Endothelial cell of umbilical vein (primary cell): Measurements from ENCODE around the gene CSMD2. TPM values are rescaled to one million over a fixed set of nuclear protein-coding genes. Genes with fewer than 3 reads are reported as not detected.

ENCODE experiments used
- BruUV-seq: library from RNA; stranded (reverse); fragments of 400-500 nt; replicated peaks from 2 replicates; lab custom pipeline; 2021; lab: Mats Ljungman, UMichigan
- CTCF ChIA-PET: fragments of 300-600, 350-600 bp; sonication (Branson Sonifier 250); formaldehyde crosslinking; loops from one replicate; lab custom pipeline; 2021; ENCODE audit warnings: antibody characterized with exemption, inconsistent platforms; lab: Charles Lee
- POLR2A ChIA-PET: fragments of 300-600, 350-600 bp; sonication (Branson Sonifier 250); formaldehyde crosslinking; loops from one replicate; lab custom pipeline; 2021; ENCODE audit warnings: antibody characterized with exemption, inconsistent platforms; lab: Charles Lee
- DNase-seq: peaks from one replicate; pipeline ENCODE4 v3.0.0-alpha.2; 2011; ENCODE audit warnings: low read depth, low spot score
- FAIRE-seq: peaks from 2 replicates; lab custom pipeline; 2011; peaks lifted over from hg19 to GRCh38; lab: Jason Lieb, UNC
- H2AFZ ChIP-seq: 2 replicates; pipeline ENCODE4 v1.6.0; 2012; ENCODE audit warnings: low read depth, low read length, control low read depth, inconsistent platforms
- H3K27ac ChIP-seq: 2 replicates; pipeline ENCODE4 v1.5.1; 2011; ENCODE audit warnings: low read depth, mild to moderate bottlenecking, control low read depth, low read length, moderate library complexity; ENCODE audit not compliant: insufficient read depth
- H3K27me3 ChIP-seq, 2 experiments: 2 replicates each; pipeline versions ENCODE4 v1.6.0 to v1.6.1; 2011; ENCODE audit warnings: low read length in 2 of 2, mixed read lengths in 1 of 2; ENCODE audit not compliant: control insufficient read depth in 2 of 2, insufficient read depth in 2 of 2
- H3K36me3 ChIP-seq, 2 experiments: 2 replicates in 1 of 2; 3 replicates in 1 of 2; pipeline ENCODE4 v1.5.1; 2011; ENCODE audit warnings: low read length in 2 of 2, mild to moderate bottlenecking in 1 of 2, moderate library complexity in 1 of 2; ENCODE audit not compliant: control insufficient read depth in 2 of 2, insufficient read depth in 2 of 2; ENCODE audit errors: extremely low read depth in 1 of 2
- H3K4me1 ChIP-seq: 3 replicates; pipeline ENCODE4 v1.5.1; 2011; ENCODE audit warnings: mild to moderate bottlenecking, low read length; ENCODE audit not compliant: control insufficient read depth, insufficient read depth; ENCODE audit errors: extremely low read depth
- H3K4me2 ChIP-seq: 2 replicates; pipeline ENCODE4 v1.6.1; 2011; ENCODE audit warnings: low read length, control low read depth, mixed read lengths; ENCODE audit not compliant: insufficient read depth
- H3K4me3 ChIP-seq, 3 experiments: fragments of 200-600 bp in 1 of 3; sonication (generic), shearing (Covaris generic) in 1 of 3; replicated peaks in 1 of 3; 2 replicates each; pipeline ENCODE4 v1.5.1; 2011 to 2016; ENCODE audit warnings: control low read depth in 3 of 3, low read length in 3 of 3, mild to moderate bottlenecking in 2 of 3, inconsistent platforms in 1 of 3, low read depth in 1 of 3, moderate library complexity in 1 of 3; ENCODE audit not compliant: insufficient read depth in 1 of 3
- H3K79me2 ChIP-seq: 2 replicates; pipeline ENCODE4 v1.6.0; 2012; ENCODE audit warnings: low read length, inconsistent platforms; ENCODE audit not compliant: control insufficient read depth, insufficient read depth
- H3K9ac ChIP-seq: replicated peaks from 2 replicates; pipeline ENCODE3; 2011; ENCODE audit warnings: low read length, control low read depth; ENCODE audit not compliant: insufficient read depth; ENCODE audit errors: extremely low read depth
- H3K9me1 ChIP-seq: replicated peaks from 3 replicates; pipeline ENCODE4 v1.6.0; 2011; ENCODE audit warnings: mild to moderate bottlenecking, low read length; ENCODE audit not compliant: control insufficient read depth, insufficient read depth; ENCODE audit errors: extremely low read depth
- H3K9me3 ChIP-seq: replicated peaks from 2 replicates; pipeline ENCODE4 v1.5.1; 2012; ENCODE audit warnings: low read length, inconsistent platforms; ENCODE audit not compliant: control insufficient read depth, insufficient read depth
- H4K20me1 ChIP-seq: replicated peaks from 2 replicates; pipeline ENCODE3; 2011; ENCODE audit warnings: mild to moderate bottlenecking, low read length; ENCODE audit not compliant: control insufficient read depth, insufficient read depth; ENCODE audit errors: extremely low read depth
- EZH2 ChIP-seq: IDR thresholded peaks from 2 replicates; pipeline ENCODE4 v1.6.1; 2012; ENCODE audit warnings: borderline replicate concordance, low read depth, mild to moderate bottlenecking, moderate library complexity, low read length, inconsistent platforms; ENCODE audit not compliant: severe bottlenecking
- FOS ChIP-seq: IDR thresholded peaks from 2 replicates; pipeline ENCODE4 v1.6.1; 2011; ENCODE audit warnings: mild to moderate bottlenecking, low read length, moderate library complexity, borderline replicate concordance; ENCODE audit not compliant: insufficient read depth
- GATA2 ChIP-seq: IDR thresholded peaks from 2 replicates; pipeline ENCODE4 v1.7.0; 2011; ENCODE audit warnings: low read depth, mild to moderate bottlenecking, moderate library complexity, mixed read lengths, low read length; ENCODE audit not compliant: insufficient read length, insufficient read depth
- JUN ChIP-seq: IDR thresholded peaks from 2 replicates; pipeline ENCODE4 v1.6.1; 2011; ENCODE audit warnings: borderline replicate concordance, low read depth; ENCODE audit not compliant: insufficient read length, insufficient read depth
- MYC ChIP-seq: IDR thresholded peaks from one replicate; pipeline ENCODE4 v1.6.1; 2011; ENCODE audit warnings: mild to moderate bottlenecking, low read depth, low read length
- POLR2A ChIP-seq: IDR thresholded peaks from 2 replicates; pipeline ENCODE4 v1.6.1; 2012; ENCODE audit warnings: low read depth, mild to moderate bottlenecking, control low read depth, low read length
- POLR2AphosphoS5 ChIP-seq: IDR thresholded peaks from 2 replicates; pipeline ENCODE4 v1.6.1; 2012; ENCODE audit warnings: low read depth, mild to moderate bottlenecking, control low read depth, low read length, moderate library complexity; ENCODE audit not compliant: insufficient read depth
- dilution Hi-C: fragments of 300-500 bp; cut with MboI; formaldehyde crosslinking; loops from one replicate; pipeline ENCODE4 v1.15.0; 2019; ENCODE audit warnings: low sequenced_read_pairs; ENCODE audit not compliant: extremely low pct_ligation_motif_present
- intact Hi-C: fragments of 100-400 bp; cut with micrococcal nuclease; formaldehyde crosslinking; loops from one replicate; pipeline ENCODE4 v1.10.0; 2022
- polyA plus RNA-seq, 4 experiments: library from polyadenylated mRNA; depleted of rRNA in 3 of 4; stranded (reverse) in 3 of 4; unstranded in 1 of 4; fragments of >200 nt; gene quantifications; 2 replicates each; pipeline versions ENCODE4 v1.2.1 to v1.2.3, GENCODE V29; 2011 to 2012; ENCODE audit warnings: missing spikeins in 1 of 4
- total RNA-seq: library from RNA; stranded (reverse); gene quantifications from 2 replicates; pipeline ENCODE4 v1.2.3, GENCODE V29; 2021
- TF ChIP-seq, protein P1 (sequence below): IDR thresholded peaks from 2 replicates; pipeline ENCODE4 v1.6.1; 2011; ENCODE audit not compliant: insufficient read depth, insufficient read length
- TF ChIP-seq, protein P2 (sequence below), 2 donors: IDR thresholded peaks; 1 replicate in 1 of 2; 2 replicates in 1 of 2; pipeline ENCODE4 v1.5.1; 2011; ENCODE audit warnings: low read length in 2 of 2, mild to moderate bottlenecking in 2 of 2, moderate library complexity in 2 of 2, control low read depth in 1 of 2, inconsistent platforms in 1 of 2, low read depth in 1 of 2; ENCODE audit not compliant: insufficient read depth in 1 of 2; ENCODE audit errors: extremely low read depth in 1 of 2

The CSMD2 gene
- total and polyA plus RNA-seq, 2 donors (not counting 3 experiments of a cell fraction or from before 2014, with no cell fraction given), result under 0.01 TPM; not detected in 1

DNA sequence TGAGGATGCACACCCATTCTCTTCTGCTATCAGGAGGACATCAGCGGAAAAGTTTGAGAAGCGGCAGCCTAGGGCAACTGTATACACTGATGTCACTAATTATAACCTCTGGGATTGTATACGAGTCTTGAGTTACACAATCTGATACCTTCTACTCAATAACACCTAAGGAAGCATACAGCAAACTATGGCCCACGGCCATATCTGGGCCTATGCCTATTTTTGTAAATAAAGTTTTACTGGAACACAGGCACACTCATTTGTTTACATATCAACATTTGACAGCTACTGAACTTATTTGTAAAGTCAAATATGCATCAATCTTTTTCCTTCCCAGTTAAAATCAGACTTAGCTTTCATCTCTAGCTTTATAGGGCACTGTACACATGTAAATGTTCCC lies 505.4 kb downstream of the CSMD2 start:
- no peak for TF ChIP-seq JUN
- no peak for TF ChIP-seq GATA2
- TF ChIP-seq POLR2AphosphoS5, result no peak
- TF ChIP-seq, protein P1, sequence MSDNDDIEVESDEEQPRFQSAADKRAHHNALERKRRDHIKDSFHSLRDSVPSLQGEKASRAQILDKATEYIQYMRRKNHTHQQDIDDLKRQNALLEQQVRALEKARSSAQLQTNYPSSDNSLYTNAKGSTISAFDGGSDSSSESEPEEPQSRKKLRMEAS, result no peak
- no peak for TF ChIP-seq EZH2
- TF ChIP-seq MYC, result no peak
- TF ChIP-seq POLR2A, result no peak
- TF ChIP-seq, protein P2, sequence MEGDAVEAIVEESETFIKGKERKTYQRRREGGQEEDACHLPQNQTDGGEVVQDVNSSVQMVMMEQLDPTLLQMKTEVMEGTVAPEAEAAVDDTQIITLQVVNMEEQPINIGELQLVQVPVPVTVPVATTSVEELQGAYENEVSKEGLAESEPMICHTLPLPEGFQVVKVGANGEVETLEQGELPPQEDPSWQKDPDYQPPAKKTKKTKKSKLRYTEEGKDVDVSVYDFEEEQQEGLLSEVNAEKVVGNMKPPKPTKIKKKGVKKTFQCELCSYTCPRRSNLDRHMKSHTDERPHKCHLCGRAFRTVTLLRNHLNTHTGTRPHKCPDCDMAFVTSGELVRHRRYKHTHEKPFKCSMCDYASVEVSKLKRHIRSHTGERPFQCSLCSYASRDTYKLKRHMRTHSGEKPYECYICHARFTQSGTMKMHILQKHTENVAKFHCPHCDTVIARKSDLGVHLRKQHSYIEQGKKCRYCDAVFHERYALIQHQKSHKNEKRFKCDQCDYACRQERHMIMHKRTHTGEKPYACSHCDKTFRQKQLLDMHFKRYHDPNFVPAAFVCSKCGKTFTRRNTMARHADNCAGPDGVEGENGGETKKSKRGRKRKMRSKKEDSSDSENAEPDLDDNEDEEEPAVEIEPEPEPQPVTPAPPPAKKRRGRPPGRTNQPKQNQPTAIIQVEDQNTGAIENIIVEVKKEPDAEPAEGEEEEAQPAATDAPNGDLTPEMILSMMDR (IDR thresholded peaks at IDR 0.05; ENCODE audit: extremely low read depth in 1 of 2, insufficient read depth in 1 of 2, low read depth in 1 of 2, low read length in 2 of 2), result no peak
- no peak for TF ChIP-seq FOS
- no peaks in the 10 kb centered on the region for H4K20me1 ChIP-seq
- H3K36me3 ChIP-seq, result no peaks in the 10 kb centered on the region
- intact Hi-C loops (no loop called here), dilution Hi-C loops (no loop called here)
- H3K9me3 ChIP-seq, result no peaks in the 10 kb centered on the region
- H3K4me3 ChIP-seq, result no peak overlapping the region
- H3K27ac ChIP-seq, result no peak overlapping the region
- FAIRE-seq (no peak), DNase-seq (no peak)
- no peak overlapping the region for H3K4me2 ChIP-seq
- ChIA-PET CTCF (interaction anchor here (2.8 kb wide), 1 partner anchor 27 kb away, joined by 7 read pairs; no protein-coding TSS in a partner anchor), POLR2A (no interaction called here)
- no peaks in the 10 kb centered on the region for H3K79me2 ChIP-seq
- no peak overlapping the region for H3K9ac ChIP-seq
- H2AFZ ChIP-seq, result no peak overlapping the region
- no TSS peak for BruUV-seq
- no peaks in the 10 kb centered on the region for H3K27me3 ChIP-seq
- no peaks in the 10 kb centered on the region for H3K4me1 ChIP-seq
- no peaks in the 10 kb centered on the region for H3K9me1 ChIP-seq
